DOHH2 (cell line): ENCODE data around the gene DLEC1.

Experiments used
- CTCF ChIP-seq: fragments of 200-600 bp; sonication (generic); IDR thresholded peaks from one replicate; pipeline ENCODE4 v1.5.1; 2014; ENCODE audit warnings: antibody characterized with exemption, mild to moderate bottlenecking, low read depth, low read length; ENCODE audit not compliant: poor library complexity, severe bottlenecking
- EZH2phosphoT487 ChIP-seq: fragments of 200-600 bp; sonication (generic); IDR thresholded peaks from 2 replicates; pipeline ENCODE4 v1.6.1; 2017; ENCODE audit warnings: borderline replicate concordance, mild to moderate bottlenecking, antibody characterized with exemption, low read length, moderate library complexity, mixed read lengths

- TF ChIP-seq CTCF, result no peak
- TF ChIP-seq EZH2phosphoT487, result no peak
These were observed 872 bp downstream of the DLEC1 start for GRCh38 chr3:38039899-38040261.
